ENCODE data around the gene SLC35F3.
A peak's percentile ranks its signal among the peaks of the same experiment; 100 is the strongest.
"Not testable (repeated sequence)": the region's sequence is repeated elsewhere in the genome, so short reads cannot be mapped to it uniquely, and the experiment has no call there.

Gene SLC35F3

GRCh38 chr1:233904633-233905415 is at the start of gene SLC35F3:
TSS of gene SLC35F3 (plus strand) at chr1:233904676.
- peak within 1 kb of the TSS; percentile 38 for H3K4me3 ChIP-seq (ENCODE audit: low read depth, low read length)
- no peak for DNase-seq (ENCODE audit: low read depth)

- DNase-seq (ENCODE audit: low read depth): no peak
- H3K4me3 ChIP-seq (ENCODE audit: low read depth, low read length): no peak overlapping the region
Observed at GRCh38 chr1:233859446-233859845, 45.0 kb upstream of the SLC35F3 start.

- no peak overlapping the region for H3K4me3 ChIP-seq (ENCODE audit: low read depth, low read length)
- DNase-seq (ENCODE audit: low read depth): no peak
Observed at GRCh38 chr1:233863901-233864545, 40.5 kb upstream of the SLC35F3 start.

- no peak for DNase-seq (ENCODE audit: low read depth)
- H3K4me3 ChIP-seq (ENCODE audit: low read depth, low read length): no peak overlapping the region
Observed at GRCh38 chr1:233864578-233864977, 39.9 kb upstream of the SLC35F3 start.

GRCh38 chr1:233865216-233865615 is 39.3 kb upstream of the SLC35F3 start:
- no peak overlapping the region for H3K4me3 ChIP-seq (ENCODE audit: low read depth, low read length)
- no peak for DNase-seq (ENCODE audit: low read depth)

- no peak overlapping the region for H3K4me3 ChIP-seq (ENCODE audit: low read depth, low read length)
- no peak for DNase-seq (ENCODE audit: low read depth)
Observed at GRCh38 chr1:233865902-233866301, 38.6 kb upstream of the SLC35F3 start.

GRCh38 chr1:233867028-233867427 is 37.4 kb upstream of the SLC35F3 start:
- H3K4me3 ChIP-seq (ENCODE audit: low read depth, low read length): no peak overlapping the region
- no peak for DNase-seq (ENCODE audit: low read depth)

- no peak overlapping the region for H3K4me3 ChIP-seq (ENCODE audit: low read depth, low read length)
- no peak for DNase-seq (ENCODE audit: low read depth)
Observed at GRCh38 chr1:233868461-233868860, 36.0 kb upstream of the SLC35F3 start.

GRCh38 chr1:233869680-233870079 is 34.8 kb upstream of the SLC35F3 start:
- H3K4me3 ChIP-seq (ENCODE audit: low read depth, low read length): no peak overlapping the region
- no peak for DNase-seq (ENCODE audit: low read depth)

- DNase-seq (ENCODE audit: low read depth): no peak
- H3K4me3 ChIP-seq (ENCODE audit: low read depth, low read length): no peak overlapping the region
Observed at GRCh38 chr1:233873666-233874065, 30.8 kb upstream of the SLC35F3 start.

GRCh38 chr1:233879841-233880240 is 24.6 kb upstream of the SLC35F3 start:
- no peak for DNase-seq (ENCODE audit: low read depth)

GRCh38 chr1:233883671-233884070 is 20.8 kb upstream of the SLC35F3 start:
- H3K4me3 ChIP-seq (ENCODE audit: low read depth, low read length): no peak overlapping the region
- DNase-seq (ENCODE audit: low read depth): no peak

More at GRCh38 chr1:233879841-233880240, 24.6 kb upstream of the SLC35F3 start:
- no peak overlapping the region for H3K4me3 ChIP-seq (ENCODE audit: low read depth, low read length)

GRCh38 chr1:233884461-233885151 is 19.9 kb upstream of the SLC35F3 start:
- no peak for DNase-seq (ENCODE audit: low read depth)
- no peak overlapping the region for H3K4me3 ChIP-seq (ENCODE audit: low read depth, low read length)

GRCh38 chr1:233885196-233885920 is 19.1 kb upstream of the SLC35F3 start:
- DNase-seq (ENCODE audit: low read depth): peak; percentile 10
- H3K4me3 ChIP-seq (ENCODE audit: low read depth, low read length): no peak overlapping the region

- not testable (repeated sequence) for DNase-seq (ENCODE audit: low read depth)
Observed at GRCh38 chr1:233891151-233891550, 13.3 kb upstream of the SLC35F3 start.

GRCh38 chr1:233897325-233898162 is 6.9 kb upstream of the SLC35F3 start:
- DNase-seq (ENCODE audit: low read depth): no peak
- H3K4me3 ChIP-seq (ENCODE audit: low read depth, low read length): no peak overlapping the region

More at GRCh38 chr1:233891151-233891550, 13.3 kb upstream of the SLC35F3 start:
- not testable (repeated sequence) for H3K4me3 ChIP-seq (ENCODE audit: low read depth, low read length)

- no peak for DNase-seq (ENCODE audit: low read depth)
- H3K4me3 ChIP-seq (ENCODE audit: low read depth, low read length): no peak overlapping the region
Observed at GRCh38 chr1:233901495-233901894, 3.0 kb upstream of the SLC35F3 start.

GRCh38 chr1:233905416-233906051 is 1.1 kb downstream of the SLC35F3 start:
- peak overlapping the region; percentile 38 for H3K4me3 ChIP-seq (ENCODE audit: low read depth, low read length)
- no peak for DNase-seq (ENCODE audit: low read depth)

Measured in skeletal muscle cell (primary cell).